Activated T-helper 9 cell treated with anti-CD3 and anti-CD28 coated beads, Interleukin-2, amount 50 U/mL, for 16 hours (primary cell): Measurements from ENCODE around the gene MPP4.

Source experiments
- DNase-seq: peaks from one replicate; pipeline ENCODE4 v3.0.0-alpha.2; 2020; ENCODE audit warnings: low read depth

MPP4 gene

GRCh38 chr2:201628545-201628944, 69.9 kb downstream of the MPP4 start:
- DNase-seq, result no peak

GRCh38 chr2:201622306-201622970, 76.0 kb downstream of the MPP4 start:
- no peak for DNase-seq

- no peak for DNase-seq
These were observed 77.0 kb downstream of the MPP4 start for GRCh38 chr2:201621293-201621999.

- DNase-seq, result no peak
These were observed 79.4 kb downstream of the MPP4 start for GRCh38 chr2:201618744-201619662.

GRCh38 chr2:201608021-201608420, 90.4 kb downstream of the MPP4 start:
- DNase-seq, result no peak

- DNase-seq, result no peak
These were observed 90.9 kb downstream of the MPP4 start for GRCh38 chr2:201607568-201607967.

GRCh38 chr2:201600906-201601305, 97.5 kb downstream of the MPP4 start:
- no peak for DNase-seq

- DNase-seq, result no peak
These were observed 101.0 kb downstream of the MPP4 start for GRCh38 chr2:201597397-201597796.
